Left forelimb (tissue), 1 donor: ENCODE data around the gene PPCS.
A peak's percentile ranks its signal among the peaks of the same experiment; 100 is the strongest.
"Not testable (repeated sequence)": the region's sequence is repeated elsewhere in the genome, so short reads cannot be mapped to it uniquely, and the experiment has no call there.

Experiments used
- DNase-seq: peaks from one replicate; pipeline ENCODE4 v3.0.0-alpha.2; 2018; ENCODE audit warnings: low spot score

The PPCS gene

GRCh38 chr1:42453386-42453785 is 3.0 kb upstream of the PPCS start:
- DNase-seq: no peak

DNA sequence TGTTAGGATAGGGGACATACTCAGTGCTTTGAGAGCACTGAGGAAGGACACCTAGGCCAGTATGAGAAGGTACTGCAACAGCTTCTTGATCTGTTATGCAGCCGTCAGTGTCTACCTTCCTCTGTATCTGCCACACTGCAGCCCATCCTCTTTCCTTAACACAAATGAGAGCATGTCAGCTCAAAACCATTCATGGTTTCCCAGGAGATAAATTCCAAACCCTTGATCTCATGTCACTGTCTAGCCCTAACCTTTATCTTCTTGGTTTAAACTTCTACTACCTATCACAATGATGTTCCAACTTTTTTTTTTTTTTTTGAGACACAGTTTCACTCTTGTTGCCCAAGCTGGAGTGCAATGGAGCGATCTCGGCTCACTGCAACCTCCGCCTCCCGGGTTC is 1.9 kb upstream of the PPCS start:
- DNase-seq: no peak

GRCh38 chr1:42456754-42457089 is 379 bp downstream of the PPCS start:
- peak; percentile 82 for DNase-seq

- no peak for DNase-seq
These were observed 4.9 kb downstream of the PPCS start for GRCh38 chr1:42461196-42461595.

- peak; percentile 94 for DNase-seq
These were observed 6.8 kb downstream of the PPCS start, which contains the start of gene CCDC30 for GRCh38 chr1:42462828-42463763. TSS of gene CCDC30 (plus strand) at chr1:42463286. CDS start at chr1:42480552, 17,266 bp downstream.

- no peak for DNase-seq
These were observed 7.6 kb downstream of the PPCS start for GRCh38 chr1:42463921-42464320.

- DNase-seq: no peak
These were observed 9.7 kb downstream of the PPCS start for GRCh38 chr1:42466030-42466429.

DNA sequence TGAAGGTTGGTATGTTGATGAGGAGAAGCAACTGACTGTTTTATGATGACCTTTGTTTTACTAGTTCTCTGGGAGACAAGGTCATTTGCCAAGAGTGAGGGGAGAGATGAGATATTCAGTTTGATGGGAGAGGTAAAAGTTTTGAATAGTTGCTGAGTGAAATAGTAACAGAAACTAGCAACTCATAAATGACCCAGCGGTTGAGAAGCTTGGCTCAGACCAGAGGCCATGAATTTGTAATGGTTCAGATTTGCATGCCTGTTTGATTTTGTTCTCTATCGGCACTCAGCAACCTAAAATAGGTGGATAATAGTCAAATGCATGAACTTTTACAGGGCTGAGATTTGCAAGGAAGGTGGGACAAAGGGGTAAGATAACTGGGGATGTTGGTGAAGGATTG is 13.4 kb downstream of the PPCS start:
- no peak for DNase-seq

DNA sequence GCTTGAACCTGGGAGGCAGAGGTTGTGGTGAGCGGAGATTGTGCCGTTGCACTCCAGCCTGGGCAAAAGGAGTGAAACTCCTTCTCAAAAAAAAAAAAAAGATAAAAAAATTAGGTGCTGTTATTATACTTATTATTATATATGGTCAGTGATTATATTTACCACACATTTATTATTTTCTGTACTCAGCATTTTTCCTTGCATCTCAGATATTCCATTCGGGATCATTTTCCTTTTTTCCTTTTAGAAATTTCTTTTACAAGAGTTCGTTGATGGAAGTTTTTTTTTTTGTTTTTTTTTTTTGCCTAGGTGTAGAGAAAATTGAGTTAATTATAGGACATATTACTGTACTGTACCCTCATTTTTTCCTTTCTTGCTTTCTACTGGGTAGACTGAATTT is 20.3 kb downstream of the PPCS start:
- no peak for DNase-seq

- DNase-seq: not testable (repeated sequence)
These were observed 21.0 kb downstream of the PPCS start for GRCh38 chr1:42477354-42477753.

- no peak for DNase-seq
These were observed 21.4 kb downstream of the PPCS start for GRCh38 chr1:42477775-42478174.

DNA sequence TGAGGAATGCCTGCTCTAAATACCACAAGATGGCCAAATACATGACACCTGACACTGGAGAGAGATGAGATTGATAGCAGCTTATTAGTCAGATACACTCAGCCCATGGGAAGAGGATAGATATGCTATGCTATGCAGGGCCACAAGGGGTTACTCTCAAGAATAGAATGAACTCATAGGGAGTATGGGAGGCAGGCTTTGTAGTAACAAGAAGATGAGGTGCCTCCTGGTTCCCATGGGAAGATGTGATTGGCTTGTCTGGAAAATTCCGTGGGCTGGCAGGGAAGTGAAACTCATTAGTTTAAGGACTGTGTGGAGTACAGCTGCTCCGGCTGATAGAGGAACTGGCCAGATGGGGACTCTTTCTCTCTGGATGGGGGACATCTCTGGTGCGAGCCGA is 23.3 kb downstream of the PPCS start:
- DNase-seq: no peak

GRCh38 chr1:42480921-42481320 is 24.6 kb downstream of the PPCS start:
- DNase-seq: no peak

GRCh38 chr1:42482635-42483153 is 26.4 kb downstream of the PPCS start:
- no peak for DNase-seq

GRCh38 chr1:42484382-42484781 is 28.0 kb downstream of the PPCS start:
- DNase-seq: no peak

DNA sequence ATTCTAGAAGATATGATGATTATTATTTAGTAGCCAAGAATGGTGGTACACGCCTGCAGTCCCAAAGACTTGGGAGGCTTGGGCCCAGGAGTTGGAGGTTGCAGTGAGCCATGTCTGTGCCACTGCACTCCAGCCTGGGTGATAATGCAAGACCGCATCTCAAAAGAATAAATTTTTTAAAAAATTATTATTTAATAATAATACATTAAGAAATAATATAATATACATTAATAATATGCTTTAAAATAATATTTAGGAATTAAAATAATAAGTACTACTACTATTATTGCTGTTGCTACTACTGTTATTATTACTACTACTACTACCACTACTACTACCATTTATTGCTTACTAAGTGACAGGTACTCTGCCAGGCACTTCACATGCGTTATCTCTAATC is 33.9 kb downstream of the PPCS start:
- no peak for DNase-seq

GRCh38 chr1:42502031-42502430 is 45.7 kb downstream of the PPCS start:
- DNase-seq: not testable (repeated sequence)

DNA sequence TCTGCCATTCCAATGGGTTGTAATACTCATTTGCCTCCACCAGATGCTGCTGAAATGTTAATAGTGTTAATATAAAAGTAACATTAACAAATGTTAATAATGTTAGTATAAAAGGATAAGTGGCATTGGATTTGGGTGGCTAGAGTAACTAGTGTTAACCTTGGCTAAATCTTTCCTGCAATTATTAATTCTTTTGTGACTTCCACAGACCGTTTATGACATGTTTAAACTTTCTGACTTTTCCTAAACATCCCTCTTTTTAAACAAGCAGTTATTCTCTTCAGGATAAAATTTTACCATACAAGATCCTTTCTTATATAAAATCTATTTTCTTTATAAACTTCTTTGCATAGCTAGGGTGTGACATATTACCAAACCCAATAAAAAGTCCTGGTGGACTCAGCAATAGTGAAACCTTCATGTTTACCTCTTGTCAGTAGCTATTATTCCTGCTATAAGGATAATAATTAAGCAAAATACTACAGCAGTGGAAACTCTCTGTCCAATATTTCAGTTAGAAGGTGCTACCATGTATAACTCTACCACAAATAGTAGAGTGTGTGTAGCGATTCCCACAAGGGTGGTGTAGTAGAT is 48.3 kb downstream of the PPCS start:
- no peak for DNase-seq

DNA sequence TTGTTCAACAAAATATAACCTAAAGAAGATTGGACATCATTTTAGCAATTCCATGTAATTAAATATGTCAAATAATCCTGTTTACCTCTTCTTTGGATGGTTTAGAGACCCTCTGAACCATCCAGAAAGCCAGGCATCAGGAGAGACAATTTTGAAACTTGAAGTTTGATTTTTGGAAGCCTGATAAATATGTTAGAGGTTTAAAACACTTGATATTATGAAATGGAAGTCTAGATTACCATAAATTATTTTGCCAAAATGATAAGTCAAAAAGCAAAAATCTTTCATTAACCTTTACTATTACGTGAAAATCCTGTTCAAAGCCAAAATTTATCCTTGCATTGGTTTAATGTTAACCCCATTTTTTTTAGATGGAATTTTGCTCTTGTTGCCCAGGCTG is 50.2 kb downstream of the PPCS start:
- no peak for DNase-seq
